Measurements from ENCODE around the gene FAM89B.

The FAM89B gene

GRCh38 chr11:65565624-65566453 is 6.5 kb upstream of the FAM89B start:
- H3K36me3 ChIP-seq (ENCODE audit: control insufficient read depth, insufficient read depth, low read length), result no peaks in the 10 kb centered on the region
- DNase-seq (ENCODE audit: low read depth, low spot score), result no peak
- no CpG with 5 or more reads among the region's 7 CpGs for WGBS (ENCODE audit: insufficient coverage, insufficient read length)
- H3K27me3 ChIP-seq (ENCODE audit: control insufficient read depth, insufficient read depth, low read length), result no peaks in the 10 kb centered on the region
- no peak overlapping the region for H3K4me3 ChIP-seq (ENCODE audit: low read length)
- H3K9me3 ChIP-seq (ENCODE audit: control insufficient read depth, insufficient read depth, low read length), result no peaks in the 10 kb centered on the region
- H3K27ac ChIP-seq (ENCODE audit: low read length), result no peak overlapping the region
- peaks cover 3% of the 10 kb centered on the region for H3K4me1 ChIP-seq (ENCODE audit: control insufficient read depth, insufficient read depth, low read length)

GRCh38 chr11:65569164-65569972 is 3.0 kb upstream of the FAM89B start:
- no CpG with 5 or more reads among the region's 28 CpGs for WGBS (ENCODE audit: insufficient coverage, insufficient read length)
- H3K27ac ChIP-seq (ENCODE audit: low read length), result peak overlapping the region; percentile 8
- H3K4me1 ChIP-seq (ENCODE audit: control insufficient read depth, insufficient read depth, low read length), result peaks cover 9% of the 10 kb centered on the region
- no peaks in the 10 kb centered on the region for H3K27me3 ChIP-seq (ENCODE audit: control insufficient read depth, insufficient read depth, low read length)
- DNase-seq (ENCODE audit: low read depth, low spot score), result no peak
- H3K9me3 ChIP-seq (ENCODE audit: control insufficient read depth, insufficient read depth, low read length), result no peaks in the 10 kb centered on the region
- H3K36me3 ChIP-seq (ENCODE audit: control insufficient read depth, insufficient read depth, low read length), result no peaks in the 10 kb centered on the region
- H3K4me3 ChIP-seq (ENCODE audit: low read length), result peak overlapping the region; percentile 94

GRCh38 chr11:65569973-65570918 is 2.1 kb upstream of the FAM89B start, which contains the start of gene ZNRD2:
TSS of gene ZNRD2 (plus strand) at chr11:65570477. CDS start at chr11:65570492, 15 bp downstream.
- WGBS (ENCODE audit: insufficient coverage, insufficient read length), result no CpG with 5 or more reads among the region's 89 CpGs
- Histone ChIP-seq H3K27ac (ENCODE audit: low read length) (peak within 1 kb of the TSS; percentile 8), H3K4me1 (ENCODE audit: control insufficient read depth, insufficient read depth, low read length) (peaks cover 11% of the 10 kb centered on the region), H3K27me3 (ENCODE audit: control insufficient read depth, insufficient read depth, low read length) (peaks cover 3% of the 10 kb centered on the region; the same call in 1 of the 2 replicates), H3K9me3 (ENCODE audit: control insufficient read depth, insufficient read depth, low read length) (no peaks in the 10 kb centered on the region), H3K4me3 (ENCODE audit: low read length) (peak within 1 kb of the TSS; percentile 94), H3K36me3 (ENCODE audit: control insufficient read depth, insufficient read depth, low read length) (no peaks in the 10 kb centered on the region)
- DNase-seq (ENCODE audit: low read depth, low spot score), result no peak

- H3K27ac ChIP-seq (ENCODE audit: low read length), result no peak overlapping the region
- no peaks in the 10 kb centered on the region for H3K9me3 ChIP-seq (ENCODE audit: control insufficient read depth, insufficient read depth, low read length)
- peaks cover 7% of the 10 kb centered on the region for H3K27me3 ChIP-seq (ENCODE audit: control insufficient read depth, insufficient read depth, low read length)
- H3K36me3 ChIP-seq (ENCODE audit: control insufficient read depth, insufficient read depth, low read length), result no peaks in the 10 kb centered on the region
- H3K4me1 ChIP-seq (ENCODE audit: control insufficient read depth, insufficient read depth, low read length), result peaks cover 13% of the 10 kb centered on the region
- WGBS (ENCODE audit: insufficient coverage, insufficient read length), result no CpG with 5 or more reads among the region's 9 CpGs
- DNase-seq (ENCODE audit: low read depth, low spot score), result no peak
- no peak overlapping the region for H3K4me3 ChIP-seq (ENCODE audit: low read length)
Observed at GRCh38 chr11:65571420-65571819, 918 bp upstream of the FAM89B start.

- WGBS (ENCODE audit: insufficient coverage, insufficient read length), result no CpG with 5 or more reads among the region's 11 CpGs
- no peaks in the 10 kb centered on the region for H3K9me3 ChIP-seq (ENCODE audit: control insufficient read depth, insufficient read depth, low read length)
- no peaks in the 10 kb centered on the region for H3K36me3 ChIP-seq (ENCODE audit: control insufficient read depth, insufficient read depth, low read length)
- H3K4me1 ChIP-seq (ENCODE audit: control insufficient read depth, insufficient read depth, low read length), result peaks cover 13% of the 10 kb centered on the region
- peak overlapping the region; percentile 42; the same call in 1 of the 2 replicates for H3K4me3 ChIP-seq (ENCODE audit: low read length)
- no peak overlapping the region for H3K27ac ChIP-seq (ENCODE audit: low read length)
- no peak for DNase-seq (ENCODE audit: low read depth, low spot score)
- H3K27me3 ChIP-seq (ENCODE audit: control insufficient read depth, insufficient read depth, low read length), result peaks cover 7% of the 10 kb centered on the region
Observed at GRCh38 chr11:65571940-65572339, 398 bp upstream of the FAM89B start.

GRCh38 chr11:65573391-65574079 is 1.2 kb downstream of the FAM89B start:
- H3K4me3 ChIP-seq (ENCODE audit: low read length), result no peak overlapping the region
- no peaks in the 10 kb centered on the region for H3K36me3 ChIP-seq (ENCODE audit: control insufficient read depth, insufficient read depth, low read length)
- no CpG with 5 or more reads among the region's 22 CpGs for WGBS (ENCODE audit: insufficient coverage, insufficient read length)
- DNase-seq (ENCODE audit: low read depth, low spot score), result no peak
- peaks cover 15% of the 10 kb centered on the region for H3K4me1 ChIP-seq (ENCODE audit: control insufficient read depth, insufficient read depth, low read length)
- peaks cover 7% of the 10 kb centered on the region for H3K27me3 ChIP-seq (ENCODE audit: control insufficient read depth, insufficient read depth, low read length)
- H3K9me3 ChIP-seq (ENCODE audit: control insufficient read depth, insufficient read depth, low read length), result no peaks in the 10 kb centered on the region
- H3K27ac ChIP-seq (ENCODE audit: low read length), result no peak overlapping the region

GRCh38 chr11:65574109-65574810 is 1.9 kb downstream of the FAM89B start:
- peak overlapping the region; percentile 43; the same call in 1 of the 2 replicates for H3K4me3 ChIP-seq (ENCODE audit: low read length)
- WGBS (ENCODE audit: insufficient coverage, insufficient read length), result no CpG with 5 or more reads among the region's 67 CpGs
- DNase-seq (ENCODE audit: low read depth, low spot score), result no peak
- peaks cover 13% of the 10 kb centered on the region for H3K4me1 ChIP-seq (ENCODE audit: control insufficient read depth, insufficient read depth, low read length)
- H3K27ac ChIP-seq (ENCODE audit: low read length), result no peak overlapping the region
- H3K9me3 ChIP-seq (ENCODE audit: control insufficient read depth, insufficient read depth, low read length), result no peaks in the 10 kb centered on the region
- peaks cover 7% of the 10 kb centered on the region for H3K27me3 ChIP-seq (ENCODE audit: control insufficient read depth, insufficient read depth, low read length)
- no peaks in the 10 kb centered on the region for H3K36me3 ChIP-seq (ENCODE audit: control insufficient read depth, insufficient read depth, low read length)

- H3K4me3 ChIP-seq (ENCODE audit: low read length), result peak overlapping the region; percentile 43; the same call in 1 of the 2 replicates
- peaks cover under 1% of the 10 kb centered on the region for H3K36me3 ChIP-seq (ENCODE audit: control insufficient read depth, insufficient read depth, low read length)
- peaks cover 12% of the 10 kb centered on the region for H3K4me1 ChIP-seq (ENCODE audit: control insufficient read depth, insufficient read depth, low read length)
- no peak for DNase-seq (ENCODE audit: low read depth, low spot score)
- no peaks in the 10 kb centered on the region for H3K9me3 ChIP-seq (ENCODE audit: control insufficient read depth, insufficient read depth, low read length)
- no CpG with 5 or more reads among the region's 28 CpGs for WGBS (ENCODE audit: insufficient coverage, insufficient read length)
- peaks cover 7% of the 10 kb centered on the region for H3K27me3 ChIP-seq (ENCODE audit: control insufficient read depth, insufficient read depth, low read length)
- no peak overlapping the region for H3K27ac ChIP-seq (ENCODE audit: low read length)
Observed at GRCh38 chr11:65574811-65575567, 2.7 kb downstream of the FAM89B start.
